Endodermal cell (in vitro differentiated cells): ENCODE results near the gene NLGN1. TPM values are rescaled to one million over a fixed set of nuclear protein-coding genes. Genes with fewer than 3 reads are reported as not detected.

Experiments used
- DNase-seq: peaks from one replicate; pipeline ENCODE4 v3.0.0-alpha.2; 2017
- H3K27ac ChIP-seq: 2 replicates; pipeline ENCODE4 v1.5.1; 2013; ENCODE audit warnings: mild to moderate bottlenecking, low read depth, low read length, moderate library complexity
- H3K27me3 ChIP-seq: 2 replicates; pipeline ENCODE4 v1.6.1; 2013; ENCODE audit warnings: mild to moderate bottlenecking, low read length, moderate library complexity; ENCODE audit not compliant: insufficient read depth, control insufficient read depth, poor library complexity, severe bottlenecking
- H3K36me3 ChIP-seq: 2 replicates; pipeline ENCODE4 v1.7.0; 2013; ENCODE audit warnings: mild to moderate bottlenecking, low read length, moderate library complexity; ENCODE audit not compliant: control insufficient read depth, insufficient read depth
- H3K4me1 ChIP-seq: one replicate; pipeline ENCODE4 v1.7.0; 2013; ENCODE audit warnings: low read length; ENCODE audit not compliant: control insufficient read depth, insufficient read depth
- H3K4me3 ChIP-seq: 2 replicates; pipeline ENCODE4 v1.5.1; 2013; ENCODE audit warnings: mild to moderate bottlenecking, low read length, moderate library complexity
- H3K9ac ChIP-seq: 2 replicates; pipeline ENCODE4 v1.6.1; 2013; ENCODE audit warnings: mild to moderate bottlenecking, low read length, moderate library complexity; ENCODE audit not compliant: poor library complexity, severe bottlenecking; ENCODE audit errors: extremely low read depth
- H3K9me3 ChIP-seq: 2 replicates; pipeline ENCODE4 v1.6.1; 2013; ENCODE audit warnings: mild to moderate bottlenecking, low read length, moderate library complexity; ENCODE audit not compliant: control insufficient read depth
- H3K27ac Mint-ChIP-seq: 2 replicates; pipeline ENCODE4 v1.8.0; 2020; ENCODE audit warnings: mixed read lengths
- H3K27me3 Mint-ChIP-seq: 2 replicates; pipeline ENCODE4 v1.8.0; 2021; ENCODE audit warnings: mild to moderate bottlenecking, mixed read lengths; ENCODE audit not compliant: insufficient read depth
- H3K36me3 Mint-ChIP-seq: 2 replicates; pipeline ENCODE4 v1.8.0; 2020; ENCODE audit warnings: low read depth, mixed read lengths
- H3K4me1 Mint-ChIP-seq: 2 replicates; pipeline ENCODE4 v1.8.0; 2020; ENCODE audit warnings: mixed read lengths
- H3K4me3 Mint-ChIP-seq: 2 replicates; pipeline ENCODE4 v1.8.0; 2020; ENCODE audit warnings: mild to moderate bottlenecking, moderate library complexity, mixed read lengths
- H3K9me3 Mint-ChIP-seq: 2 replicates; pipeline ENCODE4 v1.8.0; 2020; ENCODE audit warnings: mild to moderate bottlenecking, mixed read lengths
- CTCF ChIP-seq: fragments of 200-600 bp; sonication (generic); conservative IDR thresholded peaks from 2 replicates; pipeline ENCODE4 v1.5.0; 2021; ENCODE audit warnings: antibody characterized with exemption, mild to moderate bottlenecking
- WGBS, 2 experiments: methylation state at CpG; one replicate each; pipeline versions ENCODE4 v1.1.5 to v1.1.7; 2013; ENCODE audit warnings: missing lambda C conversion rate in 2 of 2, mixed read lengths in 1 of 2; ENCODE audit not compliant: insufficient coverage in 1 of 2, insufficient read length in 1 of 2; 5-methylcytosine and 5-hydroxymethylcytosine counted together
- total RNA-seq, 2 donors: library from RNA; stranded (reverse); fragmentation: NEBNext Ultra II Directional in 1 of 2; extraction: Animal tissue kit (Norgen Biotek cat#: 25700) in 1 of 2; gene quantifications; 2 replicates in 1 of 2; 3 replicates in 1 of 2; pipeline ENCODE4 v1.2.1, GENCODE V29; 2021

NLGN1 gene
- total RNA-seq, 2 donors from 2014 or later = 3.4 to 14.3 TPM

- Histone ChIP-seq H3K4me1 (peaks cover 7% of the 10 kb centered on the region), H3K36me3 (no peaks in the 10 kb centered on the region), H3K27ac (no peak overlapping the region), H3K4me3 (no peak overlapping the region), H3K9me3 (no peaks in the 10 kb centered on the region), H3K9ac (no peak overlapping the region), H3K27me3 (no peaks in the 10 kb centered on the region)
- no peak overlapping the region for H3K4me3 Mint-ChIP-seq
- H3K27ac Mint-ChIP-seq = no peak overlapping the region
- TF ChIP-seq CTCF = no peak
- no peaks in the 10 kb centered on the region for H3K9me3 Mint-ChIP-seq
- H3K36me3 Mint-ChIP-seq = no peaks in the 10 kb centered on the region
- no peaks in the 10 kb centered on the region for H3K27me3 Mint-ChIP-seq
- peaks cover 36% of the 10 kb centered on the region for H3K4me1 Mint-ChIP-seq
- 81% methylated on average over 1 of the region's 1 CpG; no CpG with 5 or more reads in 1 of the 2 experiments for WGBS, 2 experiments
- DNase-seq = no peak
Observed at GRCh38 chr3:173905381-173905780, 507.8 kb downstream of the NLGN1 start.

GRCh38 chr3:173911446-173911845 lies 513.9 kb downstream of the NLGN1 start:
- Histone ChIP-seq H3K36me3 (no peaks in the 10 kb centered on the region), H3K4me1 (peaks cover 14% of the 10 kb centered on the region), H3K4me3 (no peak overlapping the region), H3K9me3 (no peaks in the 10 kb centered on the region), H3K27ac (peak overlapping the region; percentile 20), H3K27me3 (no peaks in the 10 kb centered on the region), H3K9ac (no peak overlapping the region)
- H3K4me3 Mint-ChIP-seq = no peak overlapping the region
- H3K27me3 Mint-ChIP-seq = no peaks in the 10 kb centered on the region
- H3K9me3 Mint-ChIP-seq = no peaks in the 10 kb centered on the region
- H3K4me1 Mint-ChIP-seq = peaks cover 42% of the 10 kb centered on the region
- no peaks in the 10 kb centered on the region for H3K36me3 Mint-ChIP-seq
- DNase-seq = no peak
- TF ChIP-seq CTCF = no peak
- 57 to 72% methylated on average over 3 of the region's 3 CpGs for WGBS, 2 experiments
- no peak overlapping the region for H3K27ac Mint-ChIP-seq

- H3K27ac ChIP-seq = no peak overlapping the region
- H3K4me3 ChIP-seq = no peak overlapping the region
- H3K36me3 ChIP-seq = no peaks in the 10 kb centered on the region
- Mint-ChIP-seq H3K9me3 (no peaks in the 10 kb centered on the region), H3K4me3 (no peak overlapping the region), H3K4me1 (peaks cover 43% of the 10 kb centered on the region), H3K27ac (no peak overlapping the region), H3K36me3 (no peaks in the 10 kb centered on the region), H3K27me3 (no peaks in the 10 kb centered on the region)
- DNase-seq = no peak
- no peaks in the 10 kb centered on the region for H3K9me3 ChIP-seq
- WGBS, 2 experiments = 84 to 95% methylated on average over 3 to 4 of the region's 4 CpGs
- H3K4me1 ChIP-seq = peaks cover 14% of the 10 kb centered on the region
- no peak overlapping the region for H3K9ac ChIP-seq
- no peak for TF ChIP-seq CTCF
- H3K27me3 ChIP-seq = no peaks in the 10 kb centered on the region
Observed at GRCh38 chr3:173912126-173912525, 514.6 kb downstream of the NLGN1 start.
